Spleen (tissue), 11 donors: ENCODE results near the gene EBLN2. TPM values are rescaled to one million over a fixed set of nuclear protein-coding genes. Genes with fewer than 3 reads are reported as not detected.

Experiments
- DNase-seq: peaks from one replicate; pipeline ENCODE4 v3.0.0-alpha.2; 2020
- H3K27ac ChIP-seq, 8 donors: fragments of 200-600 bp; sonication (generic) in 7 of 8; 1 replicate in 4 of 8; 2 replicates in 4 of 8; pipeline versions ENCODE4 v1.5.0 to v1.8.0; 2016 to 2021; ENCODE audit warnings: inconsistent platforms in 4 of 8, mild to moderate bottlenecking in 4 of 8, moderate library complexity in 1 of 8
- H3K27me3 ChIP-seq, 7 donors: fragments of 200-600 bp; sonication (generic) in 6 of 7; replicated peaks in 1 of 7; 1 replicate in 4 of 7; 2 replicates in 3 of 7; pipeline versions ENCODE4 v1.5.0 to v1.8.0; 2016 to 2021; ENCODE audit warnings: inconsistent platforms in 3 of 7, mild to moderate bottlenecking in 1 of 7
- H3K36me3 ChIP-seq, 6 donors: fragments of 200-600 bp; sonication (generic) in 5 of 6; 1 replicate in 4 of 6; 2 replicates in 2 of 6; pipeline versions ENCODE4 v1.5.0 to v1.8.0; 2016 to 2021; ENCODE audit warnings: inconsistent platforms in 2 of 6
- H3K4me1 ChIP-seq, 6 donors: fragments of 200-600 bp; sonication (generic) in 5 of 6; 1 replicate in 3 of 6; 2 replicates in 3 of 6; pipeline versions ENCODE4 v1.5.0 to v1.8.0; 2016 to 2021; ENCODE audit warnings: inconsistent platforms in 3 of 6
- H3K4me3 ChIP-seq, 8 donors: fragments of 200-600 bp; sonication (generic) in 7 of 8; 1 replicate in 4 of 8; 2 replicates in 4 of 8; pipeline versions ENCODE4 v1.5.0 to v1.8.0; 2016 to 2021; ENCODE audit warnings: inconsistent platforms in 4 of 8, mild to moderate bottlenecking in 4 of 8, moderate library complexity in 2 of 8
- H3K9me3 ChIP-seq, 8 donors: fragments of 200-600 bp; sonication (generic) in 7 of 8; 1 replicate in 4 of 8; 2 replicates in 4 of 8; pipeline versions ENCODE4 v1.5.0 to v1.8.0; 2016 to 2021; ENCODE audit warnings: inconsistent platforms in 4 of 8
- POLR2A ChIP-seq, 3 donors: fragments of 450-650 bp; IDR thresholded peaks; one replicate each; pipeline ENCODE4 v1.5.1; 2017; ENCODE audit warnings: antibody characterized with exemption in 3 of 3, mild to moderate bottlenecking in 1 of 3
- POLR2AphosphoS5 ChIP-seq, 3 donors: sonication (generic); formaldehyde crosslinking; IDR thresholded peaks; one replicate each; pipeline ENCODE4 v1.5.1; 2017; ENCODE audit warnings: antibody characterized with exemption in 3 of 3
- WGBS, 5 donors: extraction: QIAGEN DNeasy Blood & Tissue Kit in 3 of 5; methylation state at CpG; one replicate each; pipeline versions ENCODE4 v1.1.5 to v1.1.7; 2013 to 2018; 5-methylcytosine and 5-hydroxymethylcytosine counted together
- intact Hi-C: fragments of 100-400 bp; cut with DNase I; formaldehyde crosslinking; loops from one replicate; pipeline ENCODE4 v1.15.0; 2023; ENCODE audit warnings: low total_unique reads
- polyA plus RNA-seq, 3 donors: library from polyadenylated mRNA; stranded (reverse); fragments of 200-250 nt; gene quantifications; one replicate each; pipeline ENCODE4 v1.2.1, GENCODE V29; 2013
- total RNA-seq, 7 donors: library from RNA; depleted of rRNA in 3 of 7; stranded (reverse); fragments of >200 nt in 3 of 7; fragmentation: NEBNext Ultra II Directional in 4 of 7; extraction: Animal tissue kit (Norgen Biotek cat#: 25700) in 4 of 7; gene quantifications; one replicate each; pipeline versions ENCODE4 v1.1.0 to v1.2.1, GENCODE V29; 2016 to 2021
- TF ChIP-seq, protein P1 (sequence below), 11 experiments: fragments of 200-600 bp in 7 of 11; fragments of 450-650 bp in 4 of 11; sonication (generic) in 4 of 11; IDR thresholded peaks in 8 of 11; conservative IDR thresholded peaks in 3 of 11; 1 replicate in 7 of 11; 2 replicates in 4 of 11; pipeline versions ENCODE4 v1.4.0 to v1.8.0; 2016 to 2021; ENCODE audit warnings: antibody characterized with exemption in 11 of 11, inconsistent platforms in 4 of 11, mild to moderate bottlenecking in 1 of 11
- donor health status: healthy with polysubstance abuse.
- donor health status: DM: no; HTN: no; CAD: no; lungs with moderate emphysema.
- donor health status: DM: no; HTN: no; CAD: no.
- donor health status: Bipolar disorder and iron deficiency.
- donor health status: healthy.
- donor health status: DM: no; HTN: no; CAD: no.
- donor health status: DM: yes; HTN: yes; CAD: no.

The EBLN2 gene
- total and polyA plus RNA-seq, 10 donors: 0.13 to 15.0 (median 6.9) TPM

DNA sequence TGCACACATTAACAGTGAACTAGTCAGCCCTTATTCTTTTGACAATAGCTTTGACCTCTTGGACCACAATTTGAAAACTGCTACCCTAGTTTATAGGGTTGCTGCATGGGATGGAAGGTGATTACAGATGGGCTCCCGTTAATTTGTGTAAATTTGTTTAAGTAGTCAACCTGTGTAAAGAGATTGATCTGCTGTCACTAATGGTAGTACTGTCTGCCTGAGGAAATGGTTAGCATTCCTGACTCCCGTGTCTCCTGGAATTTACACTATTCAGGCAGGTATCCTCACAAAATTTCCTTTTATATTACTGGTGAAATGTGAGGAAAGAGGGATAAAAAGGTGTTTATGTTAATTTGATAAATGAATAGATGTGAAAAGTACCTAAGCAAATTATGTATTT lies 15.3 kb upstream of the EBLN2 start:
- Histone ChIP-seq H3K4me3 (no peak overlapping the region), H3K4me1 (peaks cover 0 to 84% (median 41%) of the 10 kb centered on the region in 6 donors), H3K36me3 (peaks cover 0 to 35% (median 17%) of the 10 kb centered on the region in 6 donors), H3K9me3 (no peaks in the 10 kb centered on the region), H3K27ac (no peak overlapping the region), H3K27me3 (no peaks in the 10 kb centered on the region)
- 61 to 86% (median 77%) methylated on average over 2 of the region's 2 CpGs for WGBS, 5 donors
- DNase-seq: no peak
- TF ChIP-seq, protein P1, sequence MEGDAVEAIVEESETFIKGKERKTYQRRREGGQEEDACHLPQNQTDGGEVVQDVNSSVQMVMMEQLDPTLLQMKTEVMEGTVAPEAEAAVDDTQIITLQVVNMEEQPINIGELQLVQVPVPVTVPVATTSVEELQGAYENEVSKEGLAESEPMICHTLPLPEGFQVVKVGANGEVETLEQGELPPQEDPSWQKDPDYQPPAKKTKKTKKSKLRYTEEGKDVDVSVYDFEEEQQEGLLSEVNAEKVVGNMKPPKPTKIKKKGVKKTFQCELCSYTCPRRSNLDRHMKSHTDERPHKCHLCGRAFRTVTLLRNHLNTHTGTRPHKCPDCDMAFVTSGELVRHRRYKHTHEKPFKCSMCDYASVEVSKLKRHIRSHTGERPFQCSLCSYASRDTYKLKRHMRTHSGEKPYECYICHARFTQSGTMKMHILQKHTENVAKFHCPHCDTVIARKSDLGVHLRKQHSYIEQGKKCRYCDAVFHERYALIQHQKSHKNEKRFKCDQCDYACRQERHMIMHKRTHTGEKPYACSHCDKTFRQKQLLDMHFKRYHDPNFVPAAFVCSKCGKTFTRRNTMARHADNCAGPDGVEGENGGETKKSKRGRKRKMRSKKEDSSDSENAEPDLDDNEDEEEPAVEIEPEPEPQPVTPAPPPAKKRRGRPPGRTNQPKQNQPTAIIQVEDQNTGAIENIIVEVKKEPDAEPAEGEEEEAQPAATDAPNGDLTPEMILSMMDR (IDR thresholded peaks at IDR 0.05 in 8 of 11, conservative IDR thresholded peaks at IDR 0.05 in 3 of 11): no peak
- no peak for TF ChIP-seq POLR2A (IDR thresholded peaks at IDR 0.05)
- TF ChIP-seq POLR2AphosphoS5 (IDR thresholded peaks at IDR 0.05): no peak
- intact Hi-C loops: no loop called here

DNA sequence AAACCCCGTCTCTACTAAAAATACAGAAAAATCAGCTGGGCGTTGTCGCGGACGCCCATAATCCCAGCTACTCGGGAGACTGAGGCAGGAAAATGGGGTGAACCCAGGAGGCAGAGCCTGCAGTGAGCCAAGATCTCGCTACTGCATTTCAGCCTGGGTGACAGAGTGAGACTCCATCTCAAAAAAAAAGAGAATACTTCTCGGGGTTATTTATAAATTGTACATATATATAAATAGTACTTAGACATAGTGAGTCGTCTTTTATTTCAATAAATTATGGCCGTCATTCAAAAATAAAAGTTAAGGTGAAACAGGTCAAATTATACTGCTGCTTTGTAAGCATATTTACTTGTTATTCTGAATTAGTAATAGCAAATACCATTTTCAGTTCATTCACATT lies 12.1 kb upstream of the EBLN2 start:
- DNase-seq: no peak
- Histone ChIP-seq H3K27ac (no peak overlapping the region), H3K27me3 (no peaks in the 10 kb centered on the region), H3K4me3 (no peak overlapping the region), H3K4me1 (peaks cover 0 to 69% (median 19%) of the 10 kb centered on the region in 6 donors), H3K9me3 (no peaks in the 10 kb centered on the region), H3K36me3 (peaks cover 0 to 48% (median 17%) of the 10 kb centered on the region in 6 donors)
- intact Hi-C loops: no loop called here
- 89 to 93% (median 92%) methylated on average over 10 of the region's 10 CpGs for WGBS, 5 donors
- no peak for TF ChIP-seq POLR2A (IDR thresholded peaks at IDR 0.05)
- TF ChIP-seq, protein P1 (IDR thresholded peaks at IDR 0.05 in 8 of 11, conservative IDR thresholded peaks at IDR 0.05 in 3 of 11): no peak
- TF ChIP-seq POLR2AphosphoS5 (IDR thresholded peaks at IDR 0.05): no peak

DNA sequence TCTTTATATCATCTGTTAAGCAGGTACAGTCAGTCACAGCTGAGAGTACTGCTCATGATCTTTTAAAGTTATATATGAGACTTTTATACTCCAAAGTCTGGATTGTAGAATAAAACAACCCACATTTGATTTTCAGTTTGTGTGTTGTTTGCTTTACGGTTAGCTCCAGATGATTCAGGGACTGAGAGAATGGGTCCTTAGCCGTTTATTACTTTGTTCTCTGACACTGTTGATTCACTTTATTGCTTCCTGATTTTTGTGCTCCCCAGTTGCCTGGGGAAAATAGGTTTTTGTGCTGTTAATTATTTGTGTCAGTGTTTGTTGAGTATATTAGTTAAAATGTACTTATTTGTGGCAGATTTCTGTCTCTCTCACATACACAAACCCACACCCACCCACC lies 8.6 kb upstream of the EBLN2 start:
- WGBS, 5 donors: 53 to 82% (median 75%) methylated on average over 2 of the region's 2 CpGs
- intact Hi-C loops: no loop called here
- Histone ChIP-seq H3K27me3 (no peaks in the 10 kb centered on the region), H3K4me3 (no peak overlapping the region), H3K27ac (no peak overlapping the region), H3K4me1 (peaks cover 0 to 54% (median 12%) of the 10 kb centered on the region in 6 donors), H3K36me3 (peaks cover 0 to 44% (median 14%) of the 10 kb centered on the region in 6 donors), H3K9me3 (no peaks in the 10 kb centered on the region)
- TF ChIP-seq POLR2AphosphoS5 (IDR thresholded peaks at IDR 0.05): no peak
- no peak for TF ChIP-seq POLR2A (IDR thresholded peaks at IDR 0.05)
- TF ChIP-seq, protein P1 (IDR thresholded peaks at IDR 0.05 in 8 of 11, conservative IDR thresholded peaks at IDR 0.05 in 3 of 11): no peak
- no peak for DNase-seq

DNA sequence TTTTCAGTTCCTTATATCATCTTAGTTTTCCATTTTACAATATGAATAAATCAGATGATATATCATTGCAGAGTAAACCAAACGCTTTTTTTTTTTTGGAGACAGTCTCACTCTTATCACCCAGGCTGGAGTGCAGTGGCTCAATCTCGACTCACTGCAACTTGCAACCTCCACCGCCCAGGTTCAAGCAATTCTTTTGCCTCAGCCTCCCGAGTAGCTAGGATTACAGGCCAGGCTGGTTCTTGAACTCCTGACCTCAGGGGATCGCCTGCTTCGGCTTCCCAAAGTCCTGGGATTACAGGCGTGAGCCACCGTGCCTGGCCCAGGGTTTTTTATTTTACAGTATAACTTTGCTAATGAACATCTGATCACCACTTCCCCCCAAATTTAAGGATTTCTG lies 5.9 kb upstream of the EBLN2 start:
- 75 to 83% (median 76%) methylated on average over 8 of the region's 8 CpGs for WGBS, 5 donors
- peaks cover 0 to 42% (median 12%) of the 10 kb centered on the region in 6 donors for H3K4me1 ChIP-seq
- intact Hi-C loops: loop anchor here (5.0 kb wide), 1 partner anchor 113 kb away; no protein-coding TSS in a partner anchor
- H3K36me3 ChIP-seq: peaks cover 0 to 32% (median 7%) of the 10 kb centered on the region in 6 donors
- no peaks in the 10 kb centered on the region for H3K27me3 ChIP-seq
- no peak overlapping the region for H3K4me3 ChIP-seq
- peak overlapping the region in 1 of 8 donors; percentile 32 for H3K27ac ChIP-seq
- no peak for DNase-seq
- TF ChIP-seq POLR2A (IDR thresholded peaks at IDR 0.05) (no peak), POLR2AphosphoS5 (IDR thresholded peaks at IDR 0.05) (no peak)
- TF ChIP-seq, protein P1 (IDR thresholded peaks at IDR 0.05 in 8 of 11, conservative IDR thresholded peaks at IDR 0.05 in 3 of 11): no peak
- no peaks in the 10 kb centered on the region for H3K9me3 ChIP-seq
